LNCaP clone FGC (cell line): Measurements from ENCODE around the gene RNF208.

ENCODE experiments used
- DNase-seq: peaks from one replicate; pipeline ENCODE4 v3.0.0-alpha.2; 2011; ENCODE audit warnings: low read depth
- H3K4me3 ChIP-seq: 2 replicates; pipeline ENCODE4 v1.5.1; 2011; ENCODE audit warnings: mild to moderate bottlenecking, low read depth, low read length, control low read depth
- CTCF ChIP-seq: IDR thresholded peaks from 2 replicates; pipeline ENCODE4 v1.5.1; 2012; ENCODE audit warnings: mild to moderate bottlenecking; ENCODE audit not compliant: control insufficient read depth, insufficient read depth; ENCODE audit errors: extremely low read depth

RNF208 gene

DNA sequence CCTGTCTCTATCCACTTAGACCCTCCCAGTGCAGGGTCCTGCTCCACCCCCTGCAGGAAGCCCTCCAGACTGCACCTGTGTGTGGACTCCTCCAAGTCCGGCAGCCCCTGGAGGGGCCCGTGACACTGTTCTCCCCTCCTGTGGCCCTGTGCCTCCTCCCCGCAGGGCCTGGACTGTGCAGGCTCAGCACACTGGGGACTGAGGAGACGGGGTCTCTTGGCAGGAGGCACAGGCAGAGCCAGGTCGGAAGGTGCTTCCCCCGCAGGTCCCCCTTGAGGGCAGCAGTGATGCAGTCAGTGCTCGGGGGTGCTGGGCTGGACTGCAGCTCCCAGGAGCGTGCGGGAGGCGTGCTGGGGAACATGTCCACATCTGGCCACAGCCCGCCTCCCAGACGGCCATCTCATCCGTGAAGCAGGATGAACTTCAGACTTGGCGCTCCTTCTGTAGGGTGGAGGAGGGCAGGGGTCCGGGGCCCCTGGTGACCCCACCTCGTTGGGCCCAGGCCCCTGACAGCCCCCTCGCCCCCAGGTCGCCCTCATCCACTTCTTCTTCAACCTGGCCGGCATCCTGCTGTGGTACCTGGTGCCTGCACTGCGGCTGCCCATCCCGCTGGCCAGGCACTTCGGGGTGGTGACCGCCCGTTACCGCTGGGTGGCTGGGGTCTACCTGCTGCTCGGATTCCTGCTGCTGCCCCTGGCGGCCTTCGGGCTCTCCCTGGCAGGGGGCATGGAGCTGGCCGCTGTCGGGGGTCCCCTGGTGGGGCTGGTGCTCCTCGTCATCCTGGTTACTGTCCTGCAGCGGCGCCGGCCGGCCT is 13.6 kb upstream of the RNF208 start:
- DNase-seq: no peak
- TF ChIP-seq CTCF: no peak
- no peak overlapping the region for H3K4me3 ChIP-seq

DNA sequence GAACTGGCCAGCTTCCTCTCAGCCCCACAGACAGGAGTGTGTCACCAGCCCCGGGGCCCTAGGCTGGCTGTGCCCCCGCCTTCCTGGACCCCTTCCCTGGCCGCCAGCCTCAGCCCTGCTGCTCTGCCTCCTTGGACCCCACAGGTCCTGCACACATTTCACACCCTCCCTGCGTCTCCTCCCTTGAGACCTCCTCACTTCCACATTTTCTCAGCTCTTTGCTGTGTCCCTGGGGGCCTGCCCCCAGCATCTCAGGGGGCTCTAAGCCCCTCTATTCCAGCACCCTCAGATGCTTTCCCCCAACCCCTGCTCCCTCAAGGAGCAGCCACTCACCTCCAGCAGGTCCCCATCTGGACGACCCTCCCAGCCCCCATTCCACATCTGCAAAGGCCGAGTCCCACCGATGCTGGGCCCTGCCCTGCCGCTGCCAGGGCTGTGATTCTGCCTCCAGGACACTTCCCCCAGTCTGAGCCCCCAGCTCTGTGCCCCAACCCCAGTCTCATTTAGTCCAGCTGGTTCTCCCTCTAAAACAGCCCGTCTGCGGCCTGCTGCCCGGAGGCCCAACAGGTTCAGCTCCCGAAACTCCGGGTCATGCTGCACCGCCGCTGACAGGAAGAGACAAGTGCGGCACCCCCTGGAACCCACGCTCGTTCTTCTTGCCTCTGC is 12.9 kb upstream of the RNF208 start:
- TF ChIP-seq CTCF: no peak
- no peak for DNase-seq
- no peak overlapping the region for H3K4me3 ChIP-seq

DNA sequence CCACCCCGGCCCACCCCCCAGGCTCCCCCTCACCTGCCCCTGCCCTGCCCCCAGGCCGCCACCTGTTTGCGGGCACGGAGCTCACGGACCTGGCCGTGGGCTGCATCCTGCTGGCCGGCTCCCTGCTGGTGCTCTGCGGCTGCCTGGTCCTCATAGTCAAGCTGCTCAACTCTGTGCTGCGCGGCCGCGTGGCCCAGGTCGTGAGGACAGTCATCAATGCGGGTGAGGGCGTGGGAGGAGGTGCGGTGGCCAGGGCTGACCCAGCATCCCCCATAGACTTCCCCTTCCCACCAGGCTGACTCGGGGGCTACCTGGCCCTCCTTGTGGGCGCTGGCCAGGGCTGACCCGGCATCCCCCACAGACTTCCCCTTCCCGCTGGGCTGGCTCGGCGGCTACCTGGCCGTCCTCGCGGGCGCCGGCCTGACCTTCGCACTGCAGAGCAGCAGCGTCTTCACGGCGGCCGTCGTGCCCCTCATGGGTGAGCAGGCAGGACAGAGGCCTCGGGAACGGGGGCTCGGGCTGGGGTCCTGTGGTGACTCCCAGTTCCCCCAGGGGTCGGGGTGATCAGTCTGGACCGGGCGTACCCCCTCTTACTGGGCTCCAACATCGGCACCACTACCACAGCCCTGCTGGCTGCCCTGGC is 12.1 kb upstream of the RNF208 start:
- TF ChIP-seq CTCF: no peak
- H3K4me3 ChIP-seq: no peak overlapping the region

DNA sequence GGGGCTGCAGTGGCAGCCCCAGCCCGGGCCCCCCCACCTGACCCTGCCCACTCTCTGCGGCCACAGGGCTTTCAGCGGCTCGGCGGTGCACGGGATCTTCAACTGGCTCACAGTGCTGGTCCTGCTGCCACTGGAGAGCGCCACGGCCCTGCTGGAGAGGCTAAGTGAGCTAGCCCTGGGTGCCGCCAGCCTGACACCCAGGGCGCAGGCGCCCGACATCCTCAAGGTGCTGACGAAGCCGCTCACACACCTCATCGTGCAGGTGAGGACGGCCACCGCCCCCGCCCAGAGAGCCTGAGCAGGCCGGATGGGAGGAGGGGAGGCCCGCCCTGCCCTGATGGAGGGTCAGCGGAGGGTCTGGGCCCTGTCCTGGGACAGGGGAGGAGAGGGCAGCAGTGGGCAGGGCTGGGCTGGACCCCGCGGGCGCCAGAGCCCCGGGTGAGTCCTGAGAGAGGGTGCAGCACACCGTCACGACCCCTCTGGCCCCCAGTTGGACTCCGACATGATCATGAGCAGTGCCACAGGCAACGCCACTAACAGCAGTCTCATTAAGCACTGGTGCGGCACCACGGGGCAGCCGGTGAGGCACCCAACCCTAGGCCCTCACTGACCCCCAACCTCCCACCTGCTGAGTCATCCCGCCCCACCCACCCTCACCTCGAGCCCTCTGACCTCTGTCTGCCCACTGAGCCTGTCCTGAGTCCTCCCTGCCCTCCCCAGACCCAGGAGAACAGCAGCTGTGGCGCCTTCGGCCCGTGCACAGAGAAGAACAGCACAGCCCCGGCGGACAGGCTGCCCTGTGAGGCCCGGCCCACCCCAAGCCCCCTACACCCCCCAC is 11.3 kb upstream of the RNF208 start:
- no peak overlapping the region for H3K4me3 ChIP-seq
- DNase-seq: no peak

More for the DNA sequence above, 12.1 kb upstream of the RNF208 start:
- no peak for DNase-seq

GRCh38 chr9:137232510-137232909 is 10.5 kb upstream of the RNF208 start:
- no peak for TF ChIP-seq CTCF
- peak overlapping the region; percentile 50 for H3K4me3 ChIP-seq
- DNase-seq: no peak

More for the DNA sequence above, 11.3 kb upstream of the RNF208 start:
- TF ChIP-seq CTCF: no peak

DNA sequence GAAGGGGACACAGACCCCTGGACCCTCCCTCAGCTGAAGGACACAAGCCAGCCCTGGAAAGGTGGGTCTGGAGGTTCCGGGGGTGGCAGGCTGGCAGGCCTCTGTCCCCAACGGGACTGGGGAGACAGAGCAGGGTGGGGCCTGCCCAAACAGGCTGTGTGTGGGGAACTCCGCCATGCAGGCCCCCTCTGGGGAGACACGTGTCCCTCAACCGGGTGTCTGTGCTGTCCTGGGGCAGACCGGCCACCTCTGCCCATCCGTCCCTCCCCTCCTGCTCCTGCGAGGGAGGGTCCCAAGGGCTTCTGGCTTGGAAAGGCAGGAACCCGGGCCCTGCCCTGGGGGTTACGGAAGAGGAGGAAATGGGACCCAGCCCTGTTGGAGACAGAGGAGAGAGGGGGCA is 10.1 kb upstream of the RNF208 start:
- DNase-seq: no peak
- peak overlapping the region; percentile 50 for H3K4me3 ChIP-seq
- no peak for TF ChIP-seq CTCF
